Activated CD8-positive, alpha-beta T cell treated with anti-CD3 and anti-CD28 coated beads for 36 hours (primary cell): ENCODE data around the gene DNTTIP2. TPM values are rescaled to one million over a fixed set of nuclear protein-coding genes. Genes with fewer than 3 reads are reported as not detected.
"Not testable (repeated sequence)": the region's sequence is repeated elsewhere in the genome, so short reads cannot be mapped to it uniquely, and the experiment has no call there.

Source experiments
- ATAC-seq: fragments of 200-7000 bp; cut with Tn5 transposase; one replicate; pipeline ENCODE4 v1.10.0; 2021; ENCODE audit warnings: mild to moderate bottlenecking, moderate library complexity
- CTCF ChIA-PET: fragments of 350-600 bp; sonication (Branson Sonifier 250); formaldehyde crosslinking; loops from one replicate; lab custom pipeline; 2021; ENCODE audit warnings: antibody characterized with exemption; lab: Charles Lee
- POLR2A ChIA-PET: fragments of 350-600 bp; sonication (Branson Sonifier 250); formaldehyde crosslinking; loops from one replicate; lab custom pipeline; 2021; ENCODE audit warnings: antibody characterized with exemption; lab: Charles Lee
- DNase-seq: peaks from one replicate; pipeline ENCODE4 v3.0.0-alpha.2; 2020
- H3K27ac Mint-ChIP-seq: one replicate; pipeline ENCODE4 v1.8.0; 2021; ENCODE audit warnings: mild to moderate bottlenecking, mixed read lengths
- H3K27me3 Mint-ChIP-seq: one replicate; pipeline ENCODE4 v1.8.0; 2021; ENCODE audit warnings: mixed read lengths
- H3K36me3 Mint-ChIP-seq: one replicate; pipeline ENCODE4 v1.8.0; 2021; ENCODE audit warnings: low read depth, mixed read lengths
- H3K4me1 Mint-ChIP-seq: one replicate; pipeline ENCODE4 v1.8.0; 2021; ENCODE audit warnings: low read depth, mixed read lengths
- H3K4me3 Mint-ChIP-seq: one replicate; pipeline ENCODE4 v1.8.0; 2021; ENCODE audit warnings: mild to moderate bottlenecking, moderate library complexity, mixed read lengths
- H3K9me3 Mint-ChIP-seq: one replicate; pipeline ENCODE4 v1.8.0; 2021; ENCODE audit warnings: mixed read lengths
- CTCF ChIP-seq: fragments of 200-600 bp; IDR thresholded peaks from one replicate; pipeline ENCODE4 v1.8.0; 2022; ENCODE audit warnings: antibody characterized with exemption, mild to moderate bottlenecking
- intact Hi-C: fragments of 100-400 bp; cut with micrococcal nuclease; formaldehyde crosslinking; loops from one replicate; pipeline ENCODE4 v1.10.0; 2022
- total RNA-seq, 2 experiments: library from RNA; stranded (reverse); gene quantifications; one replicate each; pipeline ENCODE4 v1.2.3, GENCODE V29; 2021

The DNTTIP2 gene
- total RNA-seq: 10 to 100 TPM; 81.7 to 82.2 TPM

DNA sequence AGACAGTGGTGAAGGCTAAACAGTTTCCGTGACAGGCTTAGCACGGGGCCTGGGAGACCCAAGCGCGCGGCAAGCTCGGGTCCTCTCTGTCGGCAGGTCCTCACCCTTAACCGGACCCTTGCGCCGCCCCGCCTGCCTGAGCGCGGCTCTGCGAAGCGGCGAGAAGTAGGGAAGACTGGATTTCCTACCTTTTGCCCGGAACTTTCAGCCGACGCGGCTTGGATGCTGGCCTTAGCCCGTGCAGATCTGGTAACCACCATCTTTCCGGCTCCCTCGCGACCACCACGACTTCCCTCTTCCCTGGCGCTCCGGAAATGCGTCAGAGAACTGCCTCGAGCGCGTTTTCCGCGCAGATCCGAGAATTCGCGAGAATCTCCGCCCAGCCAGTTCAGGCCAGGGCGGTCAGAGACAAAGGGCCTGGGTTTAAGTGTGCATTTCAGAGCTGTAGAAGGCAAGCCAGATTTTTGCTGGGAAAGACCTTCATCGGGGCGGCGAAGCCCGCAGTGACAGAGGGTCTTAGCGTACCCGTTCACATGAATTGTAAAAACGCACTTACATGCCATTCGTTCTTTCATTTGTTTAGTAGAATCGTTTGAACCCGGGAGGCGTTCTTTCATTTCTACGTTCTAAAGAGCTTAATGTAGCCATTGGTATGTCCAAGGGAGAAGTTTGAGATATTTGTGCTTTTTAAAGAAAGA lies at the start of gene DNTTIP2:
TSS of gene DNTTIP2 (minus strand) at position 318 of the 698 bp plus-strand sequence. CDS start at position 260, 58 bp downstream.
- peaks cover 37% of the 10 kb centered on the region for H3K4me1 Mint-ChIP-seq
- peak; percentile 94 for DNase-seq
- no peak for TF ChIP-seq CTCF
- ChIA-PET CTCF (interaction anchor here (0.7 to 2.9 kb wide), 6 partner anchors 9 to 249 kb away, joined by 3 to 10 read pairs (median 5); no protein-coding TSS in a partner anchor), POLR2A (interaction anchor here (0.6 to 2.0 kb wide), 13 partner anchors 9 to 975 kb away, joined by 3 to 17 read pairs (median 4); partner anchors contain the start of gene GCLM)
- H3K4me3 Mint-ChIP-seq: peak within 1 kb of the TSS; percentile 93
- intact Hi-C loops: loop anchor here (2.0 kb wide), 1 partner anchor 30 kb away; the partner anchor contains the start of gene GCLM
- ATAC-seq: peak; percentile 91
- H3K27ac Mint-ChIP-seq: peak within 1 kb of the TSS; percentile 95
- H3K36me3 Mint-ChIP-seq: peaks cover 48% of the 10 kb centered on the region
- no peaks in the 10 kb centered on the region for H3K9me3 Mint-ChIP-seq
- no peaks in the 10 kb centered on the region for H3K27me3 Mint-ChIP-seq

DNA sequence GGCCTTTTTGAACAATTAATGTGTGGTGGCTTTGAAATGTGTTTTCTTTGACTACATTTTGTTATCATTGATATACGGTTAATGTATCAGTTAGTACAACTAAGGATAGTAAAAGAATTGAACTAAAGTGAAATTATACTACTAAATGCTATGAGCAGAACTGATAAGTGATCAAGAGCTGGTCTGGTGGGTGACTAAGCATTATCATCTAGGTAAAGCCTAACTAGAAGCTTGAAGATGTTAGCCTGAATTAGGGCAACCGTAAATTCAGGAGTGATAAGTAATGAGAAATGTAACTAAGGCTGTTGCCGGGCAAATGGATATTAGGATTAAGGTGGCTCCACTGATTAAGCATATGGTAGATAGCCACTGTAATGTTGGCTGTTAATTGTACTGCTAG lies 46.2 kb upstream of the DNTTIP2 start:
- Mint-ChIP-seq H3K36me3 (no peaks in the 10 kb centered on the region), H3K27ac (no peak overlapping the region), H3K9me3 (peaks cover 21% of the 10 kb centered on the region), H3K27me3 (no peaks in the 10 kb centered on the region), H3K4me3 (no peak overlapping the region), H3K4me1 (no peaks in the 10 kb centered on the region)
- intact Hi-C loops: no loop called here
- CTCF ChIA-PET: no interaction called here
- no peak for ATAC-seq
- POLR2A ChIA-PET: no interaction called here
- DNase-seq: no peak
- no peak for TF ChIP-seq CTCF

GRCh38 chr1:93919780-93920179 lies 40.8 kb upstream of the DNTTIP2 start:
- no peaks in the 10 kb centered on the region for H3K36me3 Mint-ChIP-seq
- ATAC-seq (no peak), DNase-seq (no peak)
- ChIA-PET CTCF (no interaction called here), POLR2A (no interaction called here)
- H3K4me3 Mint-ChIP-seq: no peak overlapping the region
- no peaks in the 10 kb centered on the region for H3K4me1 Mint-ChIP-seq
- H3K9me3 Mint-ChIP-seq: no peaks in the 10 kb centered on the region
- no peaks in the 10 kb centered on the region for H3K27me3 Mint-ChIP-seq
- H3K27ac Mint-ChIP-seq: no peak overlapping the region
- intact Hi-C loops: no loop called here
- TF ChIP-seq CTCF: no peak

- no peaks in the 10 kb centered on the region for H3K4me1 Mint-ChIP-seq
- TF ChIP-seq CTCF: no peak
- H3K27ac Mint-ChIP-seq: no peak overlapping the region
- peaks cover 1% of the 10 kb centered on the region for H3K27me3 Mint-ChIP-seq
- CTCF ChIA-PET: no interaction called here
- no peak for DNase-seq
- ATAC-seq: no peak
- H3K36me3 Mint-ChIP-seq: no peaks in the 10 kb centered on the region
- H3K4me3 Mint-ChIP-seq: no peak overlapping the region
- POLR2A ChIA-PET: no interaction called here
- no peaks in the 10 kb centered on the region for H3K9me3 Mint-ChIP-seq
- intact Hi-C loops: no loop called here
Measured at GRCh38 chr1:93917302-93917701, 38.3 kb upstream of the DNTTIP2 start.

- H3K4me3 Mint-ChIP-seq, H3K27ac Mint-ChIP-seq, H3K27me3 Mint-ChIP-seq, H3K36me3 Mint-ChIP-seq, DNase-seq, POLR2A ChIA-PET, ATAC-seq, H3K9me3 Mint-ChIP-seq, intact Hi-C loops: not testable (repeated sequence)
- CTCF ChIA-PET: interaction anchor here (1.3 to 1.8 kb wide), 2 partner anchors 14 to 65 kb away, joined by 5 to 9 read pairs; no protein-coding TSS in a partner anchor
- peaks cover 27% of the 10 kb centered on the region for H3K4me1 Mint-ChIP-seq
Measured at GRCh38 chr1:93910880-93911279, 31.9 kb upstream of the DNTTIP2 start.
